Mesothelial cell of epicardium (in vitro differentiated cells): Measurements from ENCODE around the gene PRCC. TPM values are rescaled to one million over a fixed set of nuclear protein-coding genes. Genes with fewer than 3 reads are reported as not detected.

Source experiments
- DNase-seq, 2 experiments: peaks; one replicate each; pipeline ENCODE4 v3.0.0; 2021; ENCODE audit warnings: low spot score in 2 of 2; ENCODE audit not compliant: unreplicated experiment in 2 of 2
- H3K27ac Mint-ChIP-seq: 2 replicates; pipeline ENCODE4 v1.8.0; 2021; ENCODE audit warnings: mixed read lengths
- H3K27me3 Mint-ChIP-seq: 2 replicates; pipeline ENCODE4 v1.8.0; 2021; ENCODE audit warnings: low read depth, mixed read lengths
- H3K36me3 Mint-ChIP-seq: 2 replicates; pipeline ENCODE4 v1.8.0; 2021; ENCODE audit warnings: mixed read lengths
- H3K4me1 Mint-ChIP-seq: 2 replicates; pipeline ENCODE4 v1.8.0; 2021; ENCODE audit warnings: mixed read lengths
- H3K4me3 Mint-ChIP-seq: 2 replicates; pipeline ENCODE4 v1.8.0; 2021; ENCODE audit warnings: mild to moderate bottlenecking, moderate library complexity, mixed read lengths
- H3K9me3 Mint-ChIP-seq: 2 replicates; pipeline ENCODE4 v1.8.0; 2021; ENCODE audit warnings: mixed read lengths
- total RNA-seq: library from RNA; stranded (reverse); gene quantifications from 3 replicates; pipeline ENCODE4 v1.2.1, GENCODE V29; 2021
- TF ChIP-seq, protein P1 (sequence below): fragments of 200-600 bp; sonication (generic); IDR thresholded peaks from one replicate; pipeline ENCODE4 v1.5.0; 2021; ENCODE audit warnings: antibody characterized with exemption; ENCODE audit not compliant: unreplicated experiment

Gene PRCC
- total RNA-seq, 1 donor from 2014 or later: 93.7 TPM

DNA sequence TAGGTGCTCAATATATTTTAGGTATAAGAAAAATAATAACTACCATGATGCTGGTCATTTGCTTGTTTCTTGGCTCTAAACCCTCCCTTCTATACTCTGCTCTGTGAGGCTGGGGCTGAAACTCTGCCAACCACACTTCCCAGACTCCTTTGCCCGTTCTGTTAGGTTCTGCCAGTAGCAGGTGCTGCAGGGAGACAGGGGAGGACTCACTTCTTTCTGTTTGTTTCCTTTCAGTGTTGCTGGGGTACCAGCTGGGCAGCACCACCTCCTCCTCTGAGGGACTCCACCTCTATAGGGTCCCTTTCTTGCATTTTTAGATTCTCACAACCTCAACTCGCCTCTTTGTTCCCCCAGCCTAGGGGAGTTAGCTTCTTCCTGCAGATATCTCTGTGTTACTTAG is 66.3 kb downstream of the PRCC start:
- no peak for DNase-seq
- Mint-ChIP-seq H3K4me1 (peaks cover 24% of the 10 kb centered on the region), H3K27ac (no peak overlapping the region), H3K36me3 (no peaks in the 10 kb centered on the region), H3K9me3 (no peaks in the 10 kb centered on the region), H3K27me3 (peaks cover 82% of the 10 kb centered on the region), H3K4me3 (no peak overlapping the region)
- TF ChIP-seq, protein P1, sequence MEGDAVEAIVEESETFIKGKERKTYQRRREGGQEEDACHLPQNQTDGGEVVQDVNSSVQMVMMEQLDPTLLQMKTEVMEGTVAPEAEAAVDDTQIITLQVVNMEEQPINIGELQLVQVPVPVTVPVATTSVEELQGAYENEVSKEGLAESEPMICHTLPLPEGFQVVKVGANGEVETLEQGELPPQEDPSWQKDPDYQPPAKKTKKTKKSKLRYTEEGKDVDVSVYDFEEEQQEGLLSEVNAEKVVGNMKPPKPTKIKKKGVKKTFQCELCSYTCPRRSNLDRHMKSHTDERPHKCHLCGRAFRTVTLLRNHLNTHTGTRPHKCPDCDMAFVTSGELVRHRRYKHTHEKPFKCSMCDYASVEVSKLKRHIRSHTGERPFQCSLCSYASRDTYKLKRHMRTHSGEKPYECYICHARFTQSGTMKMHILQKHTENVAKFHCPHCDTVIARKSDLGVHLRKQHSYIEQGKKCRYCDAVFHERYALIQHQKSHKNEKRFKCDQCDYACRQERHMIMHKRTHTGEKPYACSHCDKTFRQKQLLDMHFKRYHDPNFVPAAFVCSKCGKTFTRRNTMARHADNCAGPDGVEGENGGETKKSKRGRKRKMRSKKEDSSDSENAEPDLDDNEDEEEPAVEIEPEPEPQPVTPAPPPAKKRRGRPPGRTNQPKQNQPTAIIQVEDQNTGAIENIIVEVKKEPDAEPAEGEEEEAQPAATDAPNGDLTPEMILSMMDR: no peak

DNA sequence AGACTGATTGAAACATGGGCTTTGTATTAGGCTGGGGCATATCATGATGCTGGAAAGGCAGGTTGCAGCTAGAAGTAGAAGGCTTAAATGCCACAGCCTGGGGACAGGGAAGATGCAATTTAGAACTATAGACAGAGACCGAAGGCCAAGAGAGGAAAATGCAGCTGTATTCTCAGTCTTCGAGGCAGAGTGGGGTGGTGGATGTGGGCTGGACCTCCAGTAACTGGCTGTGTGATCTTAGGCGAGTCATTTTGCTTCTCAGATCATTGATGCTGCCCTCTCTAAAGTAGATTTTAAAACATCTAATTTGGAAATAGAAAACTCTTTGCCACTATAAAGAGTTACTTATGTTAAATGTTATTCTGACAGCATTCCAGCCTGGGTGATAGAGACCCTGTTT is 67.0 kb downstream of the PRCC start:
- TF ChIP-seq, protein P1: no peak
- no peak for DNase-seq
- H3K36me3 Mint-ChIP-seq: no peaks in the 10 kb centered on the region

DNA sequence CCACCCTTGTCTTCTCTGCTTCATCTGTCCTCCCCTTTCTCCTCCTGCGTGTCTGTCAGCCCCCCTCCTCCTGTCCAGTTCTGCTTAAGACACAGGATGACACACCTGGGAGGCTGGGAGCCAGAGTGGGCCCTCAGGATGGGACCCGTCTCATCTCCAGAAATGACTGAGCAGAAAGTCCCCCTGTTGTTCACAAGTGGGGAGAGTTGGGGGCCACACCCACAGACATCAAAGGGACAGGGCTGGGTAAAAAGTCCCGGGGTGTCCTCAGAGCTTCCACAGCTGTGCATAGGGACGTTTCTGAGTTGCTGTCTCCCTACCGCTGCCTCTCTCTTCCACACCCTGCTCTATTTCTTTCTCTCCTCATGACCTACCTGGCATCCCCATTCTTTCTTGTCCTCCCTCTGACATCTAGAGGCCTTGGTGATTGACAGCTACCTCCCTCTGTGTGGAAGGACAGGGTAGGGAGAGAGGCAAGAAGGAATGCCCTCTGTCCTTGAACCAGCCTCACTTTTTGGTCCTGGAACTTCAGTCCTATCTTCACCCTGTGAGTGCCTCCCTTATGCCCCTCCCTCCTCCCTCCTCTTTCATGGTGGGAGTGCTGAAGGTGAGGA is 68.8 kb downstream of the PRCC start:
- peaks cover 87% of the 10 kb centered on the region for H3K27me3 Mint-ChIP-seq
- H3K36me3 Mint-ChIP-seq: no peaks in the 10 kb centered on the region
- no peak overlapping the region for H3K27ac Mint-ChIP-seq
- peaks cover 24% of the 10 kb centered on the region for H3K4me1 Mint-ChIP-seq
- H3K9me3 Mint-ChIP-seq: no peaks in the 10 kb centered on the region
- no peak overlapping the region for H3K4me3 Mint-ChIP-seq
- DNase-seq: no peak
- TF ChIP-seq, protein P1: no peak

More for the DNA sequence above, 67.0 kb downstream of the PRCC start:
- Mint-ChIP-seq H3K27me3 (peaks cover 84% of the 10 kb centered on the region), H3K4me1 (peaks cover 24% of the 10 kb centered on the region), H3K9me3 (no peaks in the 10 kb centered on the region), H3K27ac (no peak overlapping the region), H3K4me3 (no peak overlapping the region)

GRCh38 chr1:156836892-156837291 is 69.6 kb downstream of the PRCC start:
- TF ChIP-seq, protein P1: no peak
- Mint-ChIP-seq H3K27ac (no peak overlapping the region), H3K9me3 (no peaks in the 10 kb centered on the region), H3K4me3 (no peak overlapping the region), H3K36me3 (no peaks in the 10 kb centered on the region), H3K27me3 (peaks cover 87% of the 10 kb centered on the region), H3K4me1 (peaks cover 24% of the 10 kb centered on the region)
- no peak for DNase-seq

DNA sequence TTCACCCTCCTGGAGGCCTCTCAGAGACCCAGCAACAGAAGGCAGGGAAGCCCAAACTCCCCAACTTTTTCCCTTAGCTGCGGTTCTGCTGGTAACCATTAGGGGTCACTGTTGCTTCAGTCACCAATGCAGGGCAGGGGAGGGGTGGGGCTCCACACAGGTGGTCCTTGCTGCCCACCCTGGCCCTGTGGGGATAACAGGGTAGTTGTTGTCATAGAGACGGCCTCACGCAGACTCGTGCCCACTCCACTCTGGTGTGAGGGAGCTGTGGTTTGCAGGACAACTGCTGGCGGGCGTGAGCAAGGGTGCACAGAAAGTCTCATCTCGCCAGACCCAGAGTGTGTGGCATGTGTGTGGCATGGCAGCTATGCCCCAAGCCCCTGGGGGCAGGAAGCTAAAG is 71.6 kb downstream of the PRCC start:
- Mint-ChIP-seq H3K36me3 (no peaks in the 10 kb centered on the region), H3K4me3 (no peak overlapping the region), H3K9me3 (no peaks in the 10 kb centered on the region), H3K27me3 (peaks cover 89% of the 10 kb centered on the region), H3K27ac (no peak overlapping the region), H3K4me1 (peaks cover 20% of the 10 kb centered on the region)
- peak in 1 of 2 experiments; percentile 52 for DNase-seq
- TF ChIP-seq, protein P1: peak; percentile 89
